Effector CD4-positive, alpha-beta T cell (primary cell): ENCODE measurements around the gene PDZD4.
"Not testable (repeated sequence)": the region's sequence is repeated elsewhere in the genome, so short reads cannot be mapped to it uniquely, and the experiment has no call there.

ENCODE experiments used
- DNase-seq: peaks from one replicate; pipeline ENCODE4 v3.0.0-alpha.2; 2020

The PDZD4 gene

DNA sequence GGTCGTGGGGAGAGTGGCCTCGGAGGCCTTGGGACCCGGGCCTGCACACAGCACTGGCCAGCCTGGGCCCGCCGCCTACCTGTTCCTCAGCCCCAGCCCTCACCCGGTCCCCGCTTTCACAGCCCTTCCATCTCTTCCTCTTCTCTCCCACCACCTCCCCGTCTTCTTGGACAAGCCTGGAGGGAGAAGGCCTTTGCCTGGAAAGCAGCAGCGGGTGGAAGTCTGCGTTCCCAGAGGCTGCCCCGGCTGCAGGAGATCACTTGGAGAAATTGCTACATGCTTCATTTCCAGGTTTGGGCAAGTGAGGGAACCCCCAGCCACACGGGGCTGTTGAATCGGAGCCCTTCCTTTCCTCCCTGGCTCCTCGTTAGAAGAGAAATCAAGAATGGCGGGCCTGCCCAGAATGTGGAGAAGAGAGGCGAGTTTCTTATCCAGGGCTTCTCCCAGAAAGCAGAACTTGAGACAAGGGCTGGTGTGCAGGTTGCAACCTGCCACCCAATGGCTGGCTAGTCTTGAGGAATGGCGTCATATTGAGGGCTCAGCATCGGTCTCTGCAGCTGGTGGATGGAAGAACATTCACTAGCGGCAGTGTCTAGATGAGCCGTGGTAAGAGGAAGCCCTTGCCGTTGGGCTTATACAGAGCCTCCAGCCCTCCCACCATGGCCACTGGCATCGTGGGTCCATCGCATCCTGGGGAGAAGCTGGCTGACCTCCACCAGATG is 1.2 kb upstream of the PDZD4 start:
- DNase-seq, result no peak

DNA sequence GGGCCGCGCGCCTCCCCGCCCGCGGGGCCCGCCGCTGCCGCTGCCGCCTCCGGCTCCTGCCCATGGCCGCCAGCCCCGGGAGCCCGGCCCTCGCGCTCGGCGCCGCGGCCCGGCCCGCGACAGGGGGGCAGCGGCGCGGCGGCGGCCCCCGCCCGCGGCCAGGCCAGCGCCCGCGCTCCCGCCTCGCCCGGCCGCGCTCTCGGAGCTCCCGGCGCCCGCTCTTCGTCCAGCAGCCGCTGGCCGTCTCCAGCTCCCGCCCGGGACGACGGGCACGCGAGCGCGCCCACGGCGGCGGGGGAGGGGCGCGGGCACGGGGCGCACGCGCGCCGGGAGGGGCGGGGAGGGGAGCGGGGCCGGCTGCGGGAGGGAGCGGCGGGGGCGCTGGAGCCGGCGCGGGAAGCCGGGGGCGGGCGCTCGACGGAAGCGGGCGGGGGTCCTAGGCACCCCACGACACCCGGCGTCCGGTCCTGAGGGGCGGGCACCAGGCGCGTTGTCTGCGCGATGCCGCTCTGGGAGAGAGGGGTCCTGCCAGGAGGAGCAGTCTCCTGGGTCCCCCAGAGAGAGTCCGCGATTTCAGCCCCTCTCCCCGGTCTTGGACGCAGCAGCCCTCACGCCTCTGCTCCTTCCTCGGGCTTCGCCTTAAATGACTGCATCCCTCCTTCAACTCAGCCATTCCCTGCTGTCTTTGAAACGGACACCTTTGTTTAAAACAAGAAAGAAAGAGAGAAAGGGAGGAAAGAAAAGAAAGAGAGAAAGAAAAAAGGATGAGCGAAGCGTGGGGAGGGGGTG is 490 bp upstream of the PDZD4 start:
- no peak for DNase-seq

DNA sequence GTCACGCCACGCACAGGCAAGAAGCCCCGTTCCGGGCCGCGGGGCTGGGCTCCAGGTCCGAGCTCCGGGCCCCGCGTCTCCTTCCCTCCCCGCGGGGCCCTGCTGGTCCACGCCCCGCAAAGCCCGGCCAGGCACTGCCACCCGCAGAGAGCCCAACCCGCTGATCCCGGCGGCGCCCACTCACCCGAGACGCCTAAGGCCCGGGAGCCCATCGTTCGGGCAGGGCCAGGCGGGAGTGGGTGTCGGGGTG is 870 bp downstream of the PDZD4 start:
- DNase-seq, result no peak

DNA sequence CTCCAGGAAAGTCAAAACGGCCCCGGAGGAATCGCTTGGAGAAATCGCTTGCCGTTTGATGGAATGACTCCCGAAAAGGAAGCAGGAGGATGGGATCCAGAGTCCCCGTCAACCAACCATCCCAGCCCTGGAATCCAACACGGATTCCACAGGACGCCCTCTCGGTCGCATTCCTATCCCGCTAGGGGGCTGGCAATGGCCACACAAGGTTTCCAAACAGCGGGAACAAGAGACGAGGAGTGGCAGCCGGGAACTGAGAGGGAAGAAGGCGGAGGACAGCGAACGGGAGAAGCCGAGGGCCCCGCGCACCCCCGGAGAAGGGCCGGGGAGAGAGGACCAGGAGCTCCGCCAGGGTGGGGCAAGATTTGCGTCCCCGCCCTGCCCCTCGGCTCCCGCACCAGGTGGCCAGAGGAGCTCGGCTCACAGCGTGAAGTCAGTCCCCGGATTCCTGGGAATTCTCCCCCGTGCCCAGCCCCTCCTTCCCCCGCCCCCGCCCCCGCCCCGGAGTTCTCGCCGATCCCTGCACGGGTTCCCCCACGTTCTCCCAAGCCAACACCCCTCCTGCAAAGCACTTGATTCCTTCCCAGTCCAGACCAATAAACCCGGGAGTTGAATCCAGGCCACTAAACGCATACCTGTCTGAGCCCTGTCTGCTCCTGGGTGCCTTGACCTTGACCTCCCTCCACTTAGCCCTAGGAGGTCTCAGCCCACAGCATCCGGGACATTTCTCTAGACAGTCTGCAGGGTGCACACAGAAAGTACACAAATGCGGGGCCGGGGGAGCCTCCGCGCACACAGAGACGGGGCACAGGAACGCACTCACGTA is 1.4 kb downstream of the PDZD4 start:
- no peak for DNase-seq

DNA sequence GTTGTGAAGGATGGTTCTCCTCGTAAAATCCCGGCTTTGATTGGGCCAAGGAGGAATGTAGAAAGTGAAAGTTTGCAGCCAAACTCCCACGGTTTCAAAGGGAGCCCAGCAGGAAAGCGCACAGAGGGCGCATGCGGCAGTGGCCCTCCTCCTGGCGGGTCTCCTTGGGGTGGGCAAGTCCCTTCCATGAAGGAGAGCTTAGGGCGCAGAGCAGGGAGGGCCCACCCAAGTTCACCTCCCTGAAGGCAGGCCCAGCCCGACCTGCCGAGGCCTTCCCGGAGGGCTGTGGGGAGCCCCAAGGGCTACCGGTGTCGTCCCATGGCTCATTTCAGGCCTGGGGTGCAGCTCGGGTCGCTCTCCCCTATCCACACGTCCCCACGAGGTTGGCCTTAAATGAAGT is 2.0 kb downstream of the PDZD4 start:
- no peak for DNase-seq

DNA sequence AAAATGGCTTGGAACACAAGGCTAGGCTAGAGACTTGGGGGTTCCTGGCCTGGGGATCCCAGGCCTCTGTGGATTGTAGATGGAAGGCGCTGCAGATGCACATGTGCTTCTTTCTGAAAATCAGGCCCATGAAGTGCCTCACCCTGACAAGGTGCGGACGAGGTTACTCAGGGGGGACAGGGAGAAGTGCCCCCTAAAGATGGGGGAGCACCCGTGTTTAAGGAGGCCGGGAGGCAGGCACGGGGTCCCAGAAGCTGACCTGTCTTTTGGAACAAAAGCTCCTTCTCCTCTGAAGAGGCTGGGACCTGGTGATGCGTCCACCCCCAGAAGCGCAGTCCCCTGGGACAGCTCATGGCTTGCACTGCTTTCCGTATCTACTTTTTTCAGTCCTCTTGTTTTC is 2.4 kb downstream of the PDZD4 start:
- DNase-seq, result no peak

DNA sequence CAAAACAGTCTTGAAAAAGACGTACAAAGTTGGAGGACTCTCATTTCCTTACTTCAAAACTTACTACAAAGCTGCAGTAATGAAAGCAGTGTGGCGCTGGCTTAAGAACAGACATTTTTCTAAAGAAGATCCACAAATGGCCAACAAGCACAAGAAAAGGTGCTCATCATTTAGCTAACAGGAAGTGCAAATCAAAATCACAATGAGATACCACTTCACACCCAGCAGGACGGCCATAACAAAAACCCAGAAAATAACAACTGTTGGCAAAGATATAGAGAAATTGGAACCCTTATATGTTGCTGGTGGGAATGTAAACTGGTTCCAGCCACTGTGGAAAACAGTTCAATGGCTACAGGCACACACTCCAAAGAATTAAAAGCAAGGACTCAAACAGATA is 3.3 kb downstream of the PDZD4 start:
- DNase-seq, result no peak

DNA sequence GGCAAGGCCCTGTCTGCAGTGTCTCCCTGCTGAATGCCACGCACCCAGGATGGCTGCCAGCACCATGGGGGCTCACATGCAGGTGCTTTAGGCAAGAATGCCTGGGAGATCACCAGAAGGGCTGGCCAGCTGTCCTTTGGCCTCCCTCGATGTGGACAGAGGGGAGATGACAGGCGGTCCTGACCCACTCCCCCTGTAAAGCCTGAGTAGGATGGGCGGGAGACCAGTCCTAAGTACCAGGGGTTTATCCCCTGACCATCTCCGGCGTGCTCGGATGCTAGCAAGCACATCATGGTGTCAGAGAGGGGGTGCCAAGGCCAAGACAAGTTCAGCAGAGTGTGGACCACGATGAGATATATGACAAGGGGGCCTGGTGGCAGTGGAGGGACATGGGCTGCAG is 5.3 kb downstream of the PDZD4 start:
- DNase-seq, result no peak

DNA sequence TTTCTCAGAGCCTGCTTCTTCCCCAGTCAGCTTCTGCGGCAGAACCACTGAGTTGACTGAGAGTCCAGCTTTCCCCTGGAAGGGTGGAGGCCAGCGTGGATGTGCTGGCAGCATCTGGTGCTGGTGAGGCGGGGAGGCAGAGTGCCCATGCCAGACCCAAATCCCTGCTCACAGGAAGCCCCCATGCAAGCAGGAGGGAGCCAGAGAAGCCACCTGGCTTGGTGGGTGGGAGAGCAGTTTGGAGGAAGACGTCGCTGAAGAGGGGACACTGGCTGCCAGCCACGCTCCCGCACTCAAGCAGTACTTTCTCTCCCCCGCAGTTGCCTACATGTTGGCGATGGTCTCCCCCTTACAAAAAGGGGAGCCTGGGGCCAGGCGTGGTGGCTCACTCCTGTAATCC is 6.0 kb downstream of the PDZD4 start:
- DNase-seq, result no peak

DNA sequence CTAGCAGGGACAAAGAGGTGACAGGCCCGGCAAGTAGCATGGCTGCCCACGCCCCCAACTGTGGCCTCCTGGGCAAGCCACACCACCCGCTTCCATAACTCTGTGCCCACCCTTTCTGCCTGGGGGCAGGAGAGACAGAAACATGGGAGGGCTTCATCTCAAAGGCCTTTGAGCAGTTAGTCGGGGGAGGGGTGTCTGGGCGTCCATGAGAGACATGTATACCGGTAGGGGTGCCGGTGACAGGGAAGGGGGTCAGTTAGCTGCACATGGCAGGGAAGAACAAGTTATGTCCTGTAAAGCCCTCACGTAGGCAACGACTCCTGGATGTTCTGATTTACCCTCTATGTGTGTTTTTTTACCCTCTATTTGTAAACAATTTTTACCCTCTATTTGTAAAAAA is 9.3 kb downstream of the PDZD4 start:
- no peak for DNase-seq

DNA sequence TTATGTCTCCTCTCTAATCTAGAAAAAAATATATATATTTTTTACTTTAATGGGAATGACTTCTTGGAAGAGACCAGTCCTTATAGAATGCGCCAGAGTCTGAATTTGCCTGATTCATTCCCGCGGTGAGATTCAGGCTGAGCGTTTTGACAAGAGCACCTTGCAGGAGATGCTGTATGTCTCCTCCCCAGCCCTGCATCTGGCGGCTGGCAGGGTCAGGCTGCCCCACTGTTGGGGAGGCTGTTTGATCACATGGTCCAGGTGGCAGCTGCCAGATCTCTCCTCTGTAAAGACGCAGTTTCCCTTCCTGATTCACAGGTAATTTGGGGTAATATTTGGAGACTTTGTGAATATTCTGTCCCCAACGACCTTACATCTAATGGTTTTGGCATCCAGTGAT is 9.7 kb downstream of the PDZD4 start:
- DNase-seq, result no peak

DNA sequence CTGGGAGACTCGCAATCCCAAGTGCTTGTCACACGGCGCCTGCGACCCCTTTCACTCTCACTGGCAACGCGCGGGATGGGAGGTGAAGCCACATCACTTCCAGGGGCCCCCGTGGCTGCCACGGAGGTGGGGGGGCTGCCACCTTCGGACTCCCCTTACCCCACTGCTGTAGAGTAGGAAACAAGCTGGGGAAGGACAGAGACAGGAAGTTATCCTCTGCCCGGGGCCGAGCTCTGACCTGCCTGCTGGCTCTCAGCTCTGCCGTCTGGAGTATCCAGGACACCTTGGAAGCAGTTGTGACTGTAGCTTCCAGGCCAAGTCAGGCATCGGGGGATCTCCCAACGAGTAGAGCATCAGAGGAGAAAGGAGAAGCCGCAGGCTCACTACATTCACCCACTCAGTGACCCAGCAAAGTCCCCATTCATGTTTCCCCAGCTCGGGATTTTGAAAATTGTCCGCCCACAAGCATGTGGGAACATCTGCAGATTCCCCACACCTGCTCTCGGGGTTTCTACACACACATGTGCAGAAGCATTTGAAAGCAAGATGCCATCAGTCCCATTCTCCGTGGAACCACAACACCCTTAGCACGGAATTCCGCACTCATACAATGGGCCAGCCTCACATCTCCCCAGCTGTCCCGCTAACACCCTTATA is 10.8 kb downstream of the PDZD4 start:
- no peak for DNase-seq

DNA sequence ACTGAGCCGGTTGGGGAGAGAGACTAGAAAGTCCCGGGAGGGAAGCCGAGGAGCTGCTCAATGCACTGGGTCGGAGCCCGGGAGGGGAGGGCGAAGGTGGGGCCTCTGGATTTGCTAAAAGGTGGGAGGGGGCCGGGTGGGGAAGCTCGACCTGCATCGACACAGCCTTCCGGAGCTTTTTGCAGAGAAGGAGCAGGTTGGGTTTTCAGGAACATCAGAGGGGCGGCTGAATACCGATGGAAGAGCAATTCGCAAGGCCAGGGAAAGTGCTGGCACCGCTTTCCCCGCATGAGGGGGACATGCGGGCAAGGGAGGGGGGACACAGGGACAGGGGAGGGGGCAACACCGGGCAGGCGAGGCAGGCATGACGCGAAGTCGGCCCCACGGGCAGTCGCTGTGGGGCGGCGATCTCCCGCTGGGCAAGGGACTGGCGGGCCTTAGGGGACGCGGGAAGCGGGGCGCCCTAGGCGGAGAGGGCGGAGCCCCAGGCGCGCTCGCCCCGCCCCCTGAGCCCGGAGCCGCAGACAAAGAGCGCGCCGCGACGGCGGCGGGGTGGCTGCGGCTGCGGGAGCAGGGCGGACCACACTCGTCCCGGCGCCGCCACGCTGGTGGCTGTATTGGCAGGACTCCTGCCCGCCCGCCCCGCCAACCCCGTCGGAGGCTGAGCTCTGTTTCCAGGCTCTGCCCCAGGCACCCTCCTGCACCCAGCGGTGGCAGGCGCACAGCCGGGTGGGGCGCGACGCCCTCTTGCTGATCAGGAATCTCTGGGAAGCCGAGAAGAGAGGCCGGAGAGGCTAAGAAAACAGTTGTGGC is 11.6 kb downstream of the PDZD4 start:
- peak; percentile 35 for DNase-seq

DNA sequence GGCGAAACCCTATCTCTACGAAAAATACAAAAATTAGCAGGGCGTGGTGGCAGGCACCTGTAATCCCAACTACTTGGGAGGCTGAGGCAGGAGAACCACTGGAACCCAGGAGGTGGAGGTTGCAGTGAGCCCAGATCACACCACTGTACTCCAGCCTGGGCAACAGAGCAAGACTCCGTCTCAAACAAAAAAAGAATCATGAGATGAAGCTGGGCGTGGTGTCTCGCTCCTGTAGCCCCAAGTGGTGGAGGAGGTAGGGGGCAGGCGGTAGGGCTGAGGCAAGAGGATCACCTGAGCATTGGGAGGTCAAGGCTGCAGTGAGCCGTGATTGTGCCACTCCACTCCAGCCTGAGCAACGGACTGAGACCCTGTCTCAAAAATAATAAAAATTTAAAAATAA is 12.3 kb downstream of the PDZD4 start:
- DNase-seq, result not testable (repeated sequence)

DNA sequence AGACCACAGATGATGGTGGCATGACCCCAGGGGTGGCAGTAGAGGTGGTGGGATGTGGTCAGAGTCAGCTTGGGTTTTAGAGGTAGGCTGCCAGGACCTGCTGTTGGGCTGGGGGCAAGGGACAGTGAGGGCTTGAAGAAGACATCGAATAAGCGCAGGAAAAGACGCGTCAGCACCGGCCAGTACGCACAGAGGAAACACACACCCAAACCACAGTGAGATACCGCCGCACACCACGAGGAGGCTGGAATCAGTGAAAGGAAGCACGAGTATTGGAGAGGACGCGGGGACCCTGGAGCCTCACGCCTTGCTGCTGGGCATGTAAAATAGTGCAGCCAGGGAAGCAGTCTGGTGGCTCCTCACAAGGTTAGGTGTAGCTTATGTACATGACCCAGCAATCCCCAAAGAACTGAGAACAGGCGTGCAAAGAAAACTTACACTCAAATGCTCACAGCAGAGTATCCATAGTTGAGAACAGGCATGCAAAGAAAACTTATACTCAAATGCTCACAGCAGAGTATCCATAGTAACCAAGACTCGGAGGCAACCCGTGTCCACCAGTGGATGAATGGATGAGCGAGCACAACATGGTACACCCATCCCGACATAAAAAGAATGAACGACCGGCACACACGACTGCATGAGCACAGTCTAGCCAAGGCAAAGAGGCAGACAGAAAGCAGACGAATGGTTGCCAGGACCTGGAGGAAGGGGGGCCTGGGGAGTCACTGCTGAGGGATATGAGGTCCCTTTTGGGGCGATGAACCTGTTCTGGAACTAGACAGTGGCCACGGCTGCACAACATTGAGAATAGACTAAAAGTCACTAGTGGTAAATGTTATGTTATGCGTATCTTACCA is 13.3 kb downstream of the PDZD4 start:
- no peak for DNase-seq

DNA sequence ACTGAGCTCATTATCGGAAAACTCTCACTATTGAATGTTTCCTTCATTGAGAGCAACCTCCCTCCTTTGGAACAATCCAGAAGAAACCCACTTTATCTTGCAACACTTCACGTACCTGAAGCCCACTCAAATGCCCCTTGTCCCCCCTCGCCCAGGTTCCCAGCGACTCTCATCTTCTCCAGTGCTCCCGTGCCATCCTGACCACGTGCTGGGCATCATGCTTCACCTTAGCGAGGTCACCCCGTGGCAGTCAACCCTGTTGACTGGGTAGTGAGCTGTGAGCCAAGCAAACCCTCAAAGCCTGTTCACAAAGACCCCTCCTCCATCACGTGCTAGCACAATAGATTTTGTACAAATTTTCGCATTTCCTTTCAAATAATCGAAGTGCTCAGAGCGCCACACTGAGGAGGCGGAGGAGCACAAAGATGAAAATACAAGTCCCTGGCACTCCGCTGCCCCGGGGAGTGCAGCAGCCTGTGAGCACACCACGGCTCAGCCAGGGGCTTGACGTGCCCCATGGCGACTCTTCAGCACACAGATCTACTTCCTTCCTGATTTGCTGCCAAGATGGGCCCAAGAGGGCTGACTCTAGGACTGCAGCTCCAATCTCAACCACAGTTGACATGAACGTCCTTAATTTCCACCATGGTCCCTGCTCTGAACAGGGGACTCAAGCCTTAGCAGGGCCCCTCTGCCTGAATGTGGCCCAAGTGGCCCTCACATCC is 15.6 kb downstream of the PDZD4 start:
- DNase-seq, result no peak

DNA sequence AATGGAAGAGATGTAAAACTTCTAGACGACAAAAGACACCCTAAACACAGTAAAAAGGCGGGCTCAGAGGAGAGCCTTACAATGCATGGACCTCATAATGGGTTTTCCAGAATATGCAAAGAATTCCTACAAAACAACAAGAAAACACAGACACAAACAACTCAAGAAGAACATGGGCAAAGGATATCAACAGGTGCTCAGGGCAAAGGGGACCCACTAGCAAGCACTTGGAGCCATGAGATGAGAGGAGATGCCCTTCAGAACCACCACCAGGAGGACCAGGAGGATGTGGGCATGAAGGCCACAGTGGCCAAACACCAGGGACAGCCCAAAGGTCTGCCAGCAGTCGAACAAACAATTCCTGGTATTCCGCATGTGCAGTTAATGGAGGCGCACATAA is 17.2 kb downstream of the PDZD4 start:
- DNase-seq, result no peak

DNA sequence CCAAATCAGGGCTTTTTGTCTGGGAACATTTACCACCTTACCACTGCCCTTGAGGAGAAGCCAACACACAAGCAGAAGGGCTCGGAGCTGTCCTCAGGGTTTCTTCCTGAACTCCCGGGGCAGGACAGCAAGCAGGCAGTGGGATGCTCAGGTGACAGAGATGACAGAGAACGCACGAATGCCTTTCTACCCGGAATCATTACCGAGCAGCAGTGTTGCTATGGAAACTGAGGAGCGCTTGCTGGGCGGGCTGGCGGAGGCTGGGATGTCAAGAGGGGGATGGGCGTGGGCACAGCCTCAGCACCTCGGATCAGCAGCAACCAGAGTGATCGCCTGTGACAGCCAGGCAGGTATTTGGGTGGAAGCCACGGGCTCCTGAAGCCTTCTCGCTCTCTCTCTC is 18.1 kb downstream of the PDZD4 start:
- DNase-seq, result no peak

DNA sequence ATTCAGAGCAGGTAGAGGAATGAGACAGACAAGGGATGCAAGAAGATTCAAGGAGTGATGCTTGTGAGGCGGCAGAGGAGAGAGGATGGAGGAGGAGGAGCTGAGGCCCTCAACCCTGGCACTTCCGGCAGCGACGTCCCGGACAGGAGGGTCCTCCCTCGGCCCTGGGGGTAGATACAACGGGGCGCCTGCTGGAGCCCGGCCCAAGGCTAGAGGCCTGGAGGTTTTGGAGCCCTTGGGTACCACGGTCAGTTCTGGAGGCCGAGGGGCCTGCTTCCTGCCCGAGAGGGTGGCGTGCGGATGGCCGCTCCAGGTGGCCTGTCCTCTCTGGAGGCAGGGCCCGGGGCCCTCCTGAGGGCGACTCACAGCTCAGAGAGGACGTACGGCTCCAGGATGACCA is 22.4 kb downstream of the PDZD4 start:
- DNase-seq, result no peak

DNA sequence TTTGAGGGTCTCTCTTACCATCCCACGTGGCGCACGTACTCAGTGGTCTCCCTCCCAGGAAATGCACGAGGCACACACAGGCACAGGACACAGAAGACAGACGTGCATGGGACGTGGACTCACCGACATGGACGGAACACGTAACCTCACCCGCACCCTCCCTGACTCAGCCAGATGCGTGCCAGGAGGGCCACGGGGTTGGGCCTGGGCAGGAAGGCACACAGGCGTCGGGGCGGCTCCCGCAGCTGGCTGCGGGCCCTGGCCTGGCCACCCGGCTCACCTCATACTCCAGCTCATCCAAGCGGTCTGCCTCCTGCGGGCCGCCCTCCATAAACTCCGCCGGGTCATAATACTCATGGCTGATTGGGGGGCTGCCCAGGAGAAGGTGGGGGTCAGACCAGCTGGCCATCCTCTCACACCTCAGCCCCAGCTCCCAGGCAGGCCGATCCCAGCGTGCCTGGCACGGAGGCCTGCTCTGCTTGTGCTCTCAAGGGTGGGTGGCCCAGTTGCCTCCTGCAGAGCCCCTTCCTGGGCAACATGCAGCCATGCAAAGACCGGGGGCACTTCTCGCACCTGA is 23.3 kb downstream of the PDZD4 start:
- no peak for DNase-seq

DNA sequence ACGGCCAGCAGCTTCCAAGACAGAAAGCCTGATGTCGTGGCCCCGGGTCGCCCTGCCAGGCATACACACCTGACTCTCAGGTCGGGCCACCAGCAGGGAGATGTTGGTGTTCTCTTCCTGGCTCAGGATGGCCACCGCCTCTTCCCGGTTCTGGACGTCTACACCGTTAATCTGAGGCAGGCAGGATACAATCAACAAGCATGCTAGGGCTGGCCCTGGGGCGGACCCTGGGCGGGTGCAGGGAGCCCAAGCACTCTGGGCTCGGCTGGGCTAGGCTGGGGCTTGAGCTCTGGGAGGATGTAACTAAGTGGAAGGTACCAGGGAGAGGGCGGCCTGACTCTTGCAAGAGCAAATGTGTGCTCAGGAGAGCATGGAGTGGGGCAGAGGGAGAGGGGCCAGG is 24.9 kb downstream of the PDZD4 start:
- no peak for DNase-seq
